Ascending aorta (tissue), 2 donors: ENCODE data around the gene GPR152. TPM values are rescaled to one million over a fixed set of nuclear protein-coding genes. Genes with fewer than 3 reads are reported as not detected.

Source experiments
- DNase-seq, 2 donors: peaks; one replicate each; pipeline ENCODE4 v3.0.0-alpha.2; 2019; ENCODE audit warnings: low spot score in 2 of 2
- H3K27ac ChIP-seq, 2 donors: fragments of 200-600 bp; sonication (generic); one replicate each; pipeline ENCODE4 v1.5.1; 2016 to 2017; ENCODE audit warnings: mild to moderate bottlenecking in 1 of 2
- H3K27me3 ChIP-seq: fragments of 200-600 bp; sonication (generic); one replicate; pipeline ENCODE4 v1.5.1; 2017
- H3K36me3 ChIP-seq, 2 donors: fragments of 200-600 bp; sonication (generic); one replicate each; pipeline ENCODE4 v1.5.1; 2016
- H3K4me1 ChIP-seq, 2 donors: fragments of 200-600 bp; sonication (generic); one replicate each; pipeline ENCODE4 v1.5.1; 2016 to 2017; ENCODE audit warnings: mild to moderate bottlenecking in 1 of 2
- H3K4me3 ChIP-seq, 2 donors: fragments of 200-600 bp; sonication (generic); one replicate each; pipeline ENCODE4 v1.5.1; 2016 to 2017; ENCODE audit warnings: mild to moderate bottlenecking in 1 of 2
- H3K9me3 ChIP-seq, 2 donors: fragments of 200-600 bp; sonication (generic); one replicate each; pipeline ENCODE4 v1.5.1; 2016
- intact Hi-C: fragments of 100-400 bp; cut with DNase I; formaldehyde crosslinking; loops from one replicate; pipeline ENCODE4 v1.15.1; 2023
- total RNA-seq: library from RNA; depleted of rRNA; stranded (reverse); fragments of >200 nt; gene quantifications from one replicate; pipeline ENCODE4 v1.1.0, GENCODE V29; 2016
- TF ChIP-seq, protein P1 (sequence below), 3 experiments: fragments of 200-600 bp in 2 of 3; fragments of 450-650 bp in 1 of 3; sonication (generic) in 2 of 3; IDR thresholded peaks; one replicate each; pipeline ENCODE4 v1.5.1; 2016 to 2019; ENCODE audit warnings: antibody characterized with exemption in 3 of 3, mild to moderate bottlenecking in 1 of 3, moderate library complexity in 1 of 3

Gene GPR152
- total RNA-seq, 1 donor from 2014 or later = not detected

DNA sequence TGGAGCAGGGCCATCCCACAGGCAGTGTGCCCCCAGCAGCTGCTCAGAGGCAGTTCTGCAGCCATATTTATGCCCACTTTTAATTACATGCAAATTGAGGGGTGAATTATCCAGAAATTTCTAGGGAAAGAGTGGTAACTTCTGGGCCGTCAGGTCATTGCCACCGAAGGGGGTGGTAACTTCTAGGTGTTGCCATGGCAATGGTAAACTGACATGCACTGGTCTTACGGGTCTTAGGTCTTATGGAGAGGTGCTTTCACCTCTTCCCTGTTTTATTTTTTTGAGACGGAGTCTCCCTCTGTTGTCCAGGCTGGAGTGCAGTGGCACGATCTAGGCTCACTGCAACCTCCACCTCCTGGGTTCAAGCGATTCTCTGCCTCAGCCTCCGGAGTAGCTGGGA lies 20.4 kb upstream of the GPR152 start:
- Histone ChIP-seq H3K9me3 (no peaks in the 10 kb centered on the region), H3K4me3 (no peak overlapping the region), H3K27me3 (no peaks in the 10 kb centered on the region), H3K36me3 (no peaks in the 10 kb centered on the region), H3K4me1 (peaks cover 0 to 5% of the 10 kb centered on the region in 2 donors), H3K27ac (no peak overlapping the region)
- intact Hi-C loops = no loop called here
- TF ChIP-seq, protein P1, sequence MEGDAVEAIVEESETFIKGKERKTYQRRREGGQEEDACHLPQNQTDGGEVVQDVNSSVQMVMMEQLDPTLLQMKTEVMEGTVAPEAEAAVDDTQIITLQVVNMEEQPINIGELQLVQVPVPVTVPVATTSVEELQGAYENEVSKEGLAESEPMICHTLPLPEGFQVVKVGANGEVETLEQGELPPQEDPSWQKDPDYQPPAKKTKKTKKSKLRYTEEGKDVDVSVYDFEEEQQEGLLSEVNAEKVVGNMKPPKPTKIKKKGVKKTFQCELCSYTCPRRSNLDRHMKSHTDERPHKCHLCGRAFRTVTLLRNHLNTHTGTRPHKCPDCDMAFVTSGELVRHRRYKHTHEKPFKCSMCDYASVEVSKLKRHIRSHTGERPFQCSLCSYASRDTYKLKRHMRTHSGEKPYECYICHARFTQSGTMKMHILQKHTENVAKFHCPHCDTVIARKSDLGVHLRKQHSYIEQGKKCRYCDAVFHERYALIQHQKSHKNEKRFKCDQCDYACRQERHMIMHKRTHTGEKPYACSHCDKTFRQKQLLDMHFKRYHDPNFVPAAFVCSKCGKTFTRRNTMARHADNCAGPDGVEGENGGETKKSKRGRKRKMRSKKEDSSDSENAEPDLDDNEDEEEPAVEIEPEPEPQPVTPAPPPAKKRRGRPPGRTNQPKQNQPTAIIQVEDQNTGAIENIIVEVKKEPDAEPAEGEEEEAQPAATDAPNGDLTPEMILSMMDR (IDR thresholded peaks at IDR 0.05) = no peak
- DNase-seq = no peak

DNA sequence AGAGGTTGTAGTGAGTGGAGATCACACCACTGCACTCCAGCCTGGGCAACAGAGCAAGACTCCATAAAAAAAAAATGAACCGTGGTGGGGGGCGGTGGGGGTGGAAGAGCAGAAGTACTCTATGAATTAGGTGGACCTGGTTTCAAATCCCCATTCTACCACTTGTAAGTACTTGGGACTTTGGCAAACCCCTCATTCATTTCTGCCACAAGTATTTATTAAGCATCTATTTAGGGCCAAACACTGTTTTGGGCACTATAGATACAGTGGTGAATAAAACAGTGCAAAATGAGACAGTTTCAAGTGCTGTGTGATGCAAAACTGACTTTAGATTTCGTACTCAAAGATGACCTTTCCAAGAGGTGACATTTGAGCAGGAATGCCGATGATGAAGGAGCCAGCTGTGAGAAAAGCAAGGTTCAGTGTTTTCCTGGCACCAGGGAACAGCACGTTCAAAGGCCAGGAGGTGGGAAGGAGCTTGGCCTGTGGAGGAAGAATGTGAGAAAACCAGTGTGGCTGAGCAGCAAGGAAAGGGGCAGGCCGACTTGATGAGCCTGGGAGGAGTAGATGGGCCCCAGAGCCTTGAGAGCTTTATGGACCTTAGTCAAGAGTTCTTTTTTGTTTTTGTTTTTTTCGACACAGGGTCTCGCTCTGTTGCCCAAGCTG lies 17.9 kb upstream of the GPR152 start:
- no peaks in the 10 kb centered on the region for H3K9me3 ChIP-seq
- H3K27ac ChIP-seq = no peak overlapping the region
- H3K27me3 ChIP-seq = no peaks in the 10 kb centered on the region
- H3K4me3 ChIP-seq = no peak overlapping the region
- no peaks in the 10 kb centered on the region for H3K36me3 ChIP-seq
- intact Hi-C loops = no loop called here
- TF ChIP-seq, protein P1 (IDR thresholded peaks at IDR 0.05) = no peak
- no peak for DNase-seq
- peaks cover 0 to 13% of the 10 kb centered on the region in 2 donors for H3K4me1 ChIP-seq

DNA sequence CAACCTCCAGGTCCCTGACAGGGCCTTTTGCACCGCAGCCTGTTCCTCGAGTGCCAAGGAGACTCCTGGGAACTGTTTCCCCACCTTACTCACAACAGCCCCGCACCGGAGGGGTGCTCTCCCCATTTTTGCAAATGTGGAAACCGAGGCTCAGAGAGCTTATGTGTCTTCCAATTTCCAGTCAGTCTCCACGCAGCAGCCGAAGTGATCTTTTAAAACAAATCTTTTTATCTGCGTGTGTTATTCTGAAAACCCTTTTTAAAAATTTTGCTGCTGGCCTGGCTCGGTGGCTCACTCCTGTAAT lies 16.9 kb upstream of the GPR152 start:
- TF ChIP-seq, protein P1 (IDR thresholded peaks at IDR 0.05) = no peak
- no peaks in the 10 kb centered on the region for H3K27me3 ChIP-seq
- intact Hi-C loops = loop anchor here (1.0 kb wide), 5 partner anchors 13 to 68 kb away; partner anchors contain the start of genes CORO1B, PITPNM1, PPP1CA and RPS6KB2
- no peaks in the 10 kb centered on the region for H3K36me3 ChIP-seq
- H3K4me3 ChIP-seq = peak overlapping the region; percentile 61 to 69
- no peaks in the 10 kb centered on the region for H3K9me3 ChIP-seq
- no peak for DNase-seq
- peaks cover 0 to 16% of the 10 kb centered on the region in 2 donors for H3K4me1 ChIP-seq
- peak overlapping the region; percentile 71 to 89 for H3K27ac ChIP-seq

DNA sequence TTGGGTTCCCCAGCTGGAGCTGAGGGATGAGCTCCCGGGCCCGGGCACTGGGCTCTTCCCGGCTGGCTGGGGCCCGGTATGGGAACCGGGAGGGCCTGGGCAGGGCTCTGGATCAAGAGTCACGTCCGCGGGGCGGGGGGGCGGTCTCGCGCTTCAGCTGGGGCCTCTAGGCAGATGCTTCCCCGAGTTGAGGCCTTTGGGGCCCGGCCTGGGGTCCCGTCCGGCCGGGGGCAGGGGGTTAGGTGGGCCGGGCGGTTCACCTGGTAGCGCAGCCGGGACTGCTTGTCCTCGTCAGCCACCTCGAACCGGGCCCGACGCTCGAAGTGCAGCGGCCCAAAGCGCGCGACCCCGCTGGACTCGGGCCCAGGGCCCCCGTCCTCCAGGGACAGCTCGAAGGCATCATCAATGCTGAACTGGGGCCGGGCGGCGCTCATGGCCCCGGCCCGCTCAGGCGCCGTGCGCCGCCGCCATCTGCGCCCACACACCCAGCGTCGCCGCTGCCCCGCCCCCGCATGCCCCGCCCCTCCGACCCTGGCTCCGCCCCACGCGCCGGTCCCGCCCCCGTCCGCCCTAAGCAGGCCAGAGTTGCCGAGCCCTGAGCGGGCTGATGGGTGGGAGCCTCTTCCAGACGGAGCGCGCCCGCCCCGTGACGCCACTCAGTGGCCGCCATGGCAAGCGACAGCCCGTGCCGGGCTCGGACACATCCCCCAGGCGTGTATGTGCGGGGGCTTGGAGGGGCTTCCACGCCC lies 16.4 kb upstream of the GPR152 start, which contains the start of gene TMEM134:
TMEM134 (minus strand) TSS at position 493 of the 749 bp plus-strand sequence; CDS start at position 434, 59 bp downstream.
- Histone ChIP-seq H3K9me3 (no peaks in the 10 kb centered on the region), H3K27ac (peak within 1 kb of the TSS; percentile 71 to 89), H3K27me3 (no peaks in the 10 kb centered on the region), H3K4me1 (peaks cover 5 to 21% of the 10 kb centered on the region in 2 donors), H3K36me3 (no peaks in the 10 kb centered on the region), H3K4me3 (peak within 1 kb of the TSS; percentile 61 to 69)
- TF ChIP-seq, protein P1 (IDR thresholded peaks at IDR 0.05) = peak; percentile 59 to 64 (median 61)
- DNase-seq = peak; percentile 58 to 95
- intact Hi-C loops = loop anchor here (1.0 kb wide), 5 partner anchors 13 to 68 kb away; partner anchors contain the start of genes CORO1B, PITPNM1, PPP1CA and RPS6KB2

DNA sequence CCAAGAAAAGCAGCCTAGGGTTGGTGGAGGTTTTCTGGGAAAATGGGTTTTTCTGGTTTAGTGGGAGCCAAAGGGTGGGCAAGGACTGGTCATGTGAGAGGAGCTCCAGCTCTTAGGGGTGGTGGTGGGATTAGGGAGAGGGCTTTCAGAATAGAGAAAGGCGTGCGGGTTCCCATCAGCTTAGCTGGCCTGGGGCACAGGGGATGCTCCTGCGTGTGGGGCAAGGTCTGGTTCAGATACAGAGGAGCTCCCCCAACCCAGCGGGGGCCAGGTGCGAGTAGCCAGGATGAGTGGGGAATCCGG lies 15.9 kb upstream of the GPR152 start:
- Histone ChIP-seq H3K4me3 (peak overlapping the region; percentile 61 to 69), H3K9me3 (no peaks in the 10 kb centered on the region), H3K27me3 (no peaks in the 10 kb centered on the region), H3K27ac (peak overlapping the region; percentile 63 to 71), H3K36me3 (no peaks in the 10 kb centered on the region), H3K4me1 (peaks cover 5 to 25% of the 10 kb centered on the region in 2 donors)
- intact Hi-C loops = no loop called here
- TF ChIP-seq, protein P1 (IDR thresholded peaks at IDR 0.05) = no peak
- DNase-seq = no peak
